ENCODE results near the gene KIF21B. TPM values are rescaled to one million over a fixed set of nuclear protein-coding genes. Genes with fewer than 3 reads are reported as not detected.
A peak's percentile ranks its signal among the peaks of the same experiment; 100 is the strongest.

The KIF21B gene
- total RNA-seq, 2 experiments from 2014 or later, result 93.5 to 94.0 TPM

- Mint-ChIP-seq H3K36me3 (ENCODE audit: low read depth) (peaks cover 52% of the 10 kb centered on the region), H3K9me3 (no peaks in the 10 kb centered on the region), H3K4me1 (ENCODE audit: low read depth) (peaks cover 3% of the 10 kb centered on the region), H3K27me3 (no peaks in the 10 kb centered on the region), H3K4me3 (no peak overlapping the region), H3K27ac (no peak overlapping the region)
- ATAC-seq (no peak), DNase-seq (no peak)
- intact Hi-C loops (cut with micrococcal nuclease), result loop anchor here (10.0 kb wide), 1 partner anchor 138 kb away; the partner anchor contains the start of gene CACNA1S
- TF ChIP-seq CTCF (IDR thresholded peaks at IDR 0.05), result no peak
- ChIA-PET CTCF (interaction anchor here (1.9 to 13.4 kb wide), 3 partner anchors 47 to 142 kb away, joined by 4 to 363 read pairs (median 109); partner anchors contain the start of gene KIF21B), POLR2A (interaction anchor here (0.6 to 2.1 kb wide), 4 partner anchors 10 to 81 kb away, joined by 3 to 6 read pairs (median 4); no protein-coding TSS in a partner anchor)
Observed at GRCh38 chr1:200976634-200977033, 46.9 kb downstream of the KIF21B start.

GRCh38 chr1:200975458-200975857 is 48.1 kb downstream of the KIF21B start:
- ATAC-seq (no peak), DNase-seq (no peak)
- no peak for TF ChIP-seq CTCF (IDR thresholded peaks at IDR 0.05)
- ChIA-PET POLR2A (interaction anchor here (0.6 to 2.1 kb wide), 4 partner anchors 10 to 45 kb away, joined by 3 to 6 read pairs (median 4); no protein-coding TSS in a partner anchor), CTCF (interaction anchor here (1.4 to 13.4 kb wide), 4 partner anchors 16 to 143 kb away, joined by 4 to 363 read pairs (median 56); partner anchors contain the start of gene KIF21B)
- H3K9me3 Mint-ChIP-seq, result no peaks in the 10 kb centered on the region
- no peaks in the 10 kb centered on the region for H3K27me3 Mint-ChIP-seq
- H3K27ac Mint-ChIP-seq, result peak overlapping the region; percentile 49
- H3K4me3 Mint-ChIP-seq, result no peak overlapping the region
- peaks cover 15% of the 10 kb centered on the region for H3K4me1 Mint-ChIP-seq (ENCODE audit: low read depth)
- intact Hi-C loops (cut with micrococcal nuclease), result loop anchor here (10.0 kb wide), 1 partner anchor 139 kb away; the partner anchor contains the start of gene CACNA1S
- H3K36me3 Mint-ChIP-seq (ENCODE audit: low read depth), result peaks cover 48% of the 10 kb centered on the region

GRCh38 chr1:200974711-200975110 is 48.8 kb downstream of the KIF21B start:
- ATAC-seq (no peak), DNase-seq (no peak)
- ChIA-PET CTCF (interaction anchor here (1.4 to 13.4 kb wide), 4 partner anchors 15 to 144 kb away, joined by 4 to 363 read pairs (median 56); partner anchors contain the start of gene KIF21B), POLR2A (interaction anchor here (0.6 kb wide), 1 partner anchor 9 kb away, joined by 3 read pairs; no protein-coding TSS in a partner anchor)
- H3K4me1 Mint-ChIP-seq (ENCODE audit: low read depth), result peaks cover 22% of the 10 kb centered on the region
- no peaks in the 10 kb centered on the region for H3K9me3 Mint-ChIP-seq
- no peak overlapping the region for H3K27ac Mint-ChIP-seq
- no peak overlapping the region for H3K4me3 Mint-ChIP-seq
- TF ChIP-seq CTCF (IDR thresholded peaks at IDR 0.05), result no peak
- intact Hi-C loops (cut with micrococcal nuclease), result loop anchor here (10.0 kb wide), 1 partner anchor 140 kb away; the partner anchor contains the start of gene CACNA1S
- H3K27me3 Mint-ChIP-seq, result no peaks in the 10 kb centered on the region
- H3K36me3 Mint-ChIP-seq (ENCODE audit: low read depth), result peaks cover 42% of the 10 kb centered on the region

GRCh38 chr1:200973937-200974657 is 49.4 kb downstream of the KIF21B start:
- Mint-ChIP-seq H3K27ac (no peak overlapping the region), H3K4me1 (ENCODE audit: low read depth) (peaks cover 27% of the 10 kb centered on the region), H3K27me3 (no peaks in the 10 kb centered on the region), H3K36me3 (ENCODE audit: low read depth) (peaks cover 41% of the 10 kb centered on the region), H3K4me3 (no peak overlapping the region), H3K9me3 (no peaks in the 10 kb centered on the region)
- DNase-seq (no peak), ATAC-seq (no peak)
- intact Hi-C loops (cut with micrococcal nuclease), result loop anchor here (10.0 kb wide), 1 partner anchor 141 kb away; the partner anchor contains the start of gene CACNA1S
- ChIA-PET POLR2A (no interaction called here), CTCF (interaction anchor here (3.2 to 13.4 kb wide), 2 partner anchors 45 to 68 kb away, joined by 68 to 363 read pairs; no protein-coding TSS in a partner anchor)
- no peak for TF ChIP-seq CTCF (IDR thresholded peaks at IDR 0.05)
